HL-60 (cell line): Measurements from ENCODE around the gene LBX2.

Experiments
- DNase-seq, 2 experiments: peaks; one replicate each; pipeline ENCODE4 v3.0.0-alpha.2; 2010 to 2020; ENCODE audit warnings: low read depth in 1 of 2, low spot score in 1 of 2
- H3K27ac ChIP-seq: fragments of 250-450 bp; sonication (Bioruptor Pico); replicated peaks from 2 replicates; pipeline ENCODE4 v1.5.1; 2020; ENCODE audit warnings: mild to moderate bottlenecking, moderate library complexity
- H3K27me3 ChIP-seq: fragments of 250-450 bp; sonication (Bioruptor Pico); 2 replicates; pipeline ENCODE4 v1.5.1; 2021; ENCODE audit warnings: mild to moderate bottlenecking, moderate library complexity; ENCODE audit not compliant: insufficient read depth, poor library complexity, severe bottlenecking
- H3K4me3 ChIP-seq: replicated peaks from 2 replicates; pipeline ENCODE4 v1.5.1; 2011; ENCODE audit warnings: mild to moderate bottlenecking, control low read depth, low read length; ENCODE audit not compliant: insufficient read depth
- GABPA ChIP-seq: IDR thresholded peaks from 2 replicates; pipeline ENCODE4 v1.6.1; 2012; ENCODE audit warnings: low read depth
- POLR2AphosphoS5 ChIP-seq: IDR thresholded peaks from 2 replicates; pipeline ENCODE4 v1.6.1; 2012; ENCODE audit warnings: low read depth
- SPI1 ChIP-seq: IDR thresholded peaks from 2 replicates; pipeline ENCODE4 v1.6.1; 2012; ENCODE audit warnings: low read depth, mild to moderate bottlenecking, borderline replicate concordance
- TF ChIP-seq, protein P1 (sequence below): IDR thresholded peaks from 2 replicates; pipeline ENCODE4 v1.6.1; 2012; ENCODE audit warnings: low read depth; ENCODE audit not compliant: insufficient replicate concordance
- TF ChIP-seq, protein P2 (sequence below): IDR thresholded peaks from one replicate; pipeline ENCODE4 v1.5.1; 2011; ENCODE audit warnings: low read length, control low read depth, inconsistent platforms; ENCODE audit not compliant: insufficient read depth

The LBX2 gene

DNA sequence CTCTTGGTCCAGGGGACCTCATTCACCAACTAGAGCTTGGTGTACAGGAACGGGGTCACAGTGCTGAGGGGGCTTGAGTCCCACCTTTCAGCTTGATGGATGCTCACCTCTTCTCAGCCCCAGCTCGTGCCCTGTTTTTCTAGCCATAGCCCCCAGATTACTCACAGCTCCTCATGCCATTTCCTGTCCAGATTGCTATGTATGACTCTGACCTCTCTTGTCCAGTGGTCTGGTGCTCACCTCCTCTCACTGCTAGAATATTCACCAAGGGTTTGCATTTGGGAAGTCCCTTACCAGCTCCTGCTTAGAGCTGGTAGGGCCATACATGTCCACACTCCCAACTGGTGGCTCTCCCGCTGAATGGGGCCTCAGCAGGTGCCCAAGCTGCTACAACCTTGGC, 5.9 kb downstream of the LBX2 start:
- Histone ChIP-seq H3K27ac (no peak overlapping the region), H3K4me3 (no peak overlapping the region), H3K27me3 (peaks cover 12% of the 10 kb centered on the region)
- DNase-seq, result no peak
- TF ChIP-seq, protein P1, sequence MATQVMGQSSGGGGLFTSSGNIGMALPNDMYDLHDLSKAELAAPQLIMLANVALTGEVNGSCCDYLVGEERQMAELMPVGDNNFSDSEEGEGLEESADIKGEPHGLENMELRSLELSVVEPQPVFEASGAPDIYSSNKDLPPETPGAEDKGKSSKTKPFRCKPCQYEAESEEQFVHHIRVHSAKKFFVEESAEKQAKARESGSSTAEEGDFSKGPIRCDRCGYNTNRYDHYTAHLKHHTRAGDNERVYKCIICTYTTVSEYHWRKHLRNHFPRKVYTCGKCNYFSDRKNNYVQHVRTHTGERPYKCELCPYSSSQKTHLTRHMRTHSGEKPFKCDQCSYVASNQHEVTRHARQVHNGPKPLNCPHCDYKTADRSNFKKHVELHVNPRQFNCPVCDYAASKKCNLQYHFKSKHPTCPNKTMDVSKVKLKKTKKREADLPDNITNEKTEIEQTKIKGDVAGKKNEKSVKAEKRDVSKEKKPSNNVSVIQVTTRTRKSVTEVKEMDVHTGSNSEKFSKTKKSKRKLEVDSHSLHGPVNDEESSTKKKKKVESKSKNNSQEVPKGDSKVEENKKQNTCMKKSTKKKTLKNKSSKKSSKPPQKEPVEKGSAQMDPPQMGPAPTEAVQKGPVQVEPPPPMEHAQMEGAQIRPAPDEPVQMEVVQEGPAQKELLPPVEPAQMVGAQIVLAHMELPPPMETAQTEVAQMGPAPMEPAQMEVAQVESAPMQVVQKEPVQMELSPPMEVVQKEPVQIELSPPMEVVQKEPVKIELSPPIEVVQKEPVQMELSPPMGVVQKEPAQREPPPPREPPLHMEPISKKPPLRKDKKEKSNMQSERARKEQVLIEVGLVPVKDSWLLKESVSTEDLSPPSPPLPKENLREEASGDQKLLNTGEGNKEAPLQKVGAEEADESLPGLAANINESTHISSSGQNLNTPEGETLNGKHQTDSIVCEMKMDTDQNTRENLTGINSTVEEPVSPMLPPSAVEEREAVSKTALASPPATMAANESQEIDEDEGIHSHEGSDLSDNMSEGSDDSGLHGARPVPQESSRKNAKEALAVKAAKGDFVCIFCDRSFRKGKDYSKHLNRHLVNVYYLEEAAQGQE, result no peak
- TF ChIP-seq SPI1 (no peak), POLR2AphosphoS5 (no peak), GABPA (no peak)
- TF ChIP-seq, protein P2, sequence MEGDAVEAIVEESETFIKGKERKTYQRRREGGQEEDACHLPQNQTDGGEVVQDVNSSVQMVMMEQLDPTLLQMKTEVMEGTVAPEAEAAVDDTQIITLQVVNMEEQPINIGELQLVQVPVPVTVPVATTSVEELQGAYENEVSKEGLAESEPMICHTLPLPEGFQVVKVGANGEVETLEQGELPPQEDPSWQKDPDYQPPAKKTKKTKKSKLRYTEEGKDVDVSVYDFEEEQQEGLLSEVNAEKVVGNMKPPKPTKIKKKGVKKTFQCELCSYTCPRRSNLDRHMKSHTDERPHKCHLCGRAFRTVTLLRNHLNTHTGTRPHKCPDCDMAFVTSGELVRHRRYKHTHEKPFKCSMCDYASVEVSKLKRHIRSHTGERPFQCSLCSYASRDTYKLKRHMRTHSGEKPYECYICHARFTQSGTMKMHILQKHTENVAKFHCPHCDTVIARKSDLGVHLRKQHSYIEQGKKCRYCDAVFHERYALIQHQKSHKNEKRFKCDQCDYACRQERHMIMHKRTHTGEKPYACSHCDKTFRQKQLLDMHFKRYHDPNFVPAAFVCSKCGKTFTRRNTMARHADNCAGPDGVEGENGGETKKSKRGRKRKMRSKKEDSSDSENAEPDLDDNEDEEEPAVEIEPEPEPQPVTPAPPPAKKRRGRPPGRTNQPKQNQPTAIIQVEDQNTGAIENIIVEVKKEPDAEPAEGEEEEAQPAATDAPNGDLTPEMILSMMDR, result no peak

DNA sequence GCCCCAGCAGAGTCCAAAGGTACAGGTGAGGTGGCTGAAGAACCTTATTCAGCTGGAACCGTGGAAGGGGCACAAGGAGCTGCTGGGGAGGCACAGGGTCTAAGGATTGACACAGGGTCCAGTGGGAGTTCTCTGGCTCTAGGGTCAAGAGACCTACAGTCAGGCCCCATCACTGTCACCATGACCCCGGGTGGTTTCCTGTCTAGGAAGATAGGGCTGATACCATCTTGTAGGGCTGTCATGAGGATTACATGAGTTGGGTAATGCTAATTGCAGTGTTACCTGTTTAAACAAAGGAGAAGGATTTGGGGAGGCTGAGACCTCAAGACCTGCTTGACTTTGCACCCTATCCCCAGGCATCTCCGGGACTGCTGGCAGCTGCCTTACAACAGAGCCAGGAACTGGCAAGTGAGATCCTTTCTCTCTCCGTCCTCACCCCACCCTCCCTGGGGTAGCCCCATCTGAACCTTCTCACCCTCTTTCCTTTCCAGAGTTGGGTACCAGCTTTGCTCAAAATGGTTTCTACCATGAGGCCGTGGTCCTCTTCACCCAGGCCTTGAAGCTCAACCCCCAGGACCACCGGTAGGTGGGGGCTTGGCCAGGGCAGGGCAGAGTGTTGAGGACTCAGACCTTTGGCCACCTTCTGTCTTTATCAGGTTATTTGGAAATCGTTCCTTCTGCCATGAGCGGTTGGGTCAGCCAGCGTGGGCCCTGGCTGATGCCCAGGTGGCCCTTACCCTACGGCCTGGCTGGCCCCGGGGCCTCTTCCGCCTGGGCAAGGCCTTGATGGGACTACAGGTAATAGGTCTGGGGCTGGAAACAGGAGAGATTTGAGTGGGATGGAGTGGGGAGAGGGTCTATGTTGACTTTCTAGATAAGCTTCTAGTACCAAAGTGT, 7.5 kb downstream of the LBX2 start:
- H3K27me3 ChIP-seq, result no peaks in the 10 kb centered on the region

DNA sequence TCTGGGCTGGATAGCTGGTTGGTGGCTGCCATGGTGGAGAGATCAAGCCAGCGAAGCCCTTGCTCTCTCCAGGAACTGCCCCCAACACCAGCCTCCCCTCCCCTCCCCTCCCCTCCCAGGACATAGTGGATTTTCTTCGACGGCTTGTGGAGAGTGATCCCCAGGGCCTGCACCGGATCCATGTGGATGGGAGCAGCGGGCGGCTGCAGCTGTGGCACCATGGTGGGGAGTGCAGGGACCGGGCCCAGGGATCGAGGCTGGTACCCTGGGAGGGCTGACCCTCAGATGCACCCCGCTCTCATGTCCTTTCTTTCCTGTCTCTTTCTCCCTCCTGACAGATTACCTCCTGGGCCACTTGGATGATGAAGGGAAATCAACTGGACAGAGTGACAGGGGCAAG, 9.5 kb downstream of the LBX2 start:
- TF ChIP-seq SPI1 (no peak), POLR2AphosphoS5 (no peak)
- Histone ChIP-seq H3K4me3 (no peak overlapping the region), H3K27ac (no peak overlapping the region), H3K27me3 (no peaks in the 10 kb centered on the region)
- no peak for DNase-seq

More for the DNA sequence above, 7.5 kb downstream of the LBX2 start:
- no peak for DNase-seq
- no peak overlapping the region for H3K27ac ChIP-seq
- H3K4me3 ChIP-seq, result no peak overlapping the region
- no peak for TF ChIP-seq SPI1
- TF ChIP-seq, protein P1, result no peak
- TF ChIP-seq GABPA, result no peak
- TF ChIP-seq, protein P2, result no peak
- TF ChIP-seq POLR2AphosphoS5, result no peak

DNA sequence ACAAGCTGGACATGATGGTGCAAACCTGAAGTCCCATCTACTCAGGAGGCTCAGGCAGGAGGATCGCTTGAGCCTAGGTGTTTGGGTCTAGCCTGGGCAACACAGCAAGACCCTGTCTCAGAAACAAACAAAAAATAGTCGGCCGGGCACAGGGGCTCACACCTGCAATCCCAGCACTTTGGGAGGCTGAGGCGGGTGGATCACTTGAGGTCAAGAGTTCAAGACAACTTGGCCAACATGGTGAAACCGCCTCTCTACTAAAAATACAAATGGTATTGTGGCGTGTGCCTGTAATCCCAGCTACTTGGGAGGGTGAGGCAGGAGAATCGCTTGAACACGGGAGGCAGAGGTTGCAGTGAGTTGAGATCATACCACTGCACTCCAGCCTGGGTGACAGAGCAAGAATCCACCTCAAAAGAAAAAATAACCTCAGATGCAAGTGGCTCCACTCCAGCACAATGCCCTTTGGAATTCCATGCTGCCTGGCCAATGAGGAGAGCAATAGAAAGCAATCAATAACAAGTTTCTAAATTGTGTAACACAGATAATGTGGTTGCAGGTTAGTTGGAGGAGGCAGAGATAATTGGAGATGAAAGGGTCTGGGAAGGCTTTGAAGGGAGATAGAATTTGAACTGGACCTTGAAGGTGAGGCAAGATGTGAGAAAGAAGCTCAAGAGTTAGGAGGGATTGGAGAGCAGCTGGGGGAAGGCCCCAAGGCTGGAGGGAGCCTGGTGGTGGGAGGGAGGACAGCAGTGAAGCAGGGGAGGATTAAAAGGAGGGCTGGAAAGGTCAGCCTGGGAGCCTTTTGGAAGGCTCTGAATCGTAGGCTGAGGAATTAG, 10.5 kb downstream of the LBX2 start:
- no peak overlapping the region for H3K4me3 ChIP-seq
- no peak for TF ChIP-seq GABPA
- no peak for TF ChIP-seq POLR2AphosphoS5
- no peak for TF ChIP-seq SPI1
- TF ChIP-seq, protein P2, result no peak
- TF ChIP-seq, protein P1, result no peak
- no peaks in the 10 kb centered on the region for H3K27me3 ChIP-seq
- no peak overlapping the region for H3K27ac ChIP-seq
- no peak for DNase-seq
